Measurements from ENCODE around the gene C4orf50.

Gene C4orf50

GRCh38 chr4:5927116-5927515 is 91.1 kb downstream of the C4orf50 start:
- in situ Hi-C loops (cut with HindIII; ENCODE audit: low sequenced_read_pairs): no loop called here

DNA sequence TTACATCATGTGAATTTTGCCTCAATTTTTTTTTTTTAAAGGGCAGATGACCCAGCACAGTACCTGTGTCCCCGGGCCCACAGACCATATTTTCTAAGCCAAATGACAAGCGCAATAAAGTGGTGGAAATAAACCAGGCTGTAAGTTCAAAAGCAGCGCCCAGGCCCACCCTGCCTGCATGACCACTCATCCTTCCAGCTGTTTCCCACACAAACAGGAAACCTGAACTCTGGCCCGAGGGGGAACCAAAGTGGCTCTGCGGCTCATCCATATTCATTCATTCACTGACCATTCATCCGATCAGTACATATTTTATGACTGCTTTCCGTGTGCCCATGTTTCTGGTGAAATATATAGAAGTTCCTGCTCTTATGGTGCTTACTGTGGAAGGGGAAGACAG is 91.6 kb downstream of the C4orf50 start:
- in situ Hi-C loops (cut with HindIII; ENCODE audit: low sequenced_read_pairs): no loop called here

DNA sequence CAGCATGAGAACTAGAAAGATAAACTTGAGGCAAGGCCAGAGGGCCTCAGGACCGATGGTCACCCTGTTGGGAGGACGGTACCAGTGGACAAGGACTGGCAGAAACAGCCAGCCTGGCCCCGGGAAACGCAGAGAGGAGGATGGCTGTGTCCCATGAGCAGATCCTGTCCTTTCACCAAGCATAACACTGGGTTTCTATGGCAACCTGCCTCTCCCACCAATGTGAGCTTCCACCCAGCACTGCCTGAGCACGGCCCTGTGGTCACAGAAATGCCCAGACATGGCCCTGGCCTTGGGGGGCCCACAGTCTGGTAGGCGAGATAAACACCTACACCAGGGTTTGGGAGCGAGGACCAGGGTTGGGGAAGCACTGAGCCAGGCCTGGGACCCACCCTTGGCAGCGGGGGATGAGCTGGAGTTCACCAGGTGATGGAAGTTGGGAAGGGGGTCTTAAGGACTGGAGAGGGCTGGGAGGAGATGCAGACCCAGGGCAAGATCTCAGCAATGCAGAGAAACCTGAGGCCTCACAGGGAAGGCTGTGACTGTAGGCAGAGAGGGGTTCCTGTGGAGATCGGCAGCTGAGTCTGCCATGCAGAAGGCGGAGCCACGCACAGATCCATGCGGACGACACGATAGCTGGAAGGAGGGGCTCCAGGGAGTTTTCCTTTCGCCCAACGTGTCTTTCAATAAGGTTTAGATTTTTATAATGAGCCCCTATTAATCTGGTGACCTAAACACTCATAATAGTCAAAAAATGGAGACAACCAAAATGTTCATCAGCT is 92.6 kb downstream of the C4orf50 start:
- in situ Hi-C loops (cut with HindIII; ENCODE audit: low sequenced_read_pairs): no loop called here

DNA sequence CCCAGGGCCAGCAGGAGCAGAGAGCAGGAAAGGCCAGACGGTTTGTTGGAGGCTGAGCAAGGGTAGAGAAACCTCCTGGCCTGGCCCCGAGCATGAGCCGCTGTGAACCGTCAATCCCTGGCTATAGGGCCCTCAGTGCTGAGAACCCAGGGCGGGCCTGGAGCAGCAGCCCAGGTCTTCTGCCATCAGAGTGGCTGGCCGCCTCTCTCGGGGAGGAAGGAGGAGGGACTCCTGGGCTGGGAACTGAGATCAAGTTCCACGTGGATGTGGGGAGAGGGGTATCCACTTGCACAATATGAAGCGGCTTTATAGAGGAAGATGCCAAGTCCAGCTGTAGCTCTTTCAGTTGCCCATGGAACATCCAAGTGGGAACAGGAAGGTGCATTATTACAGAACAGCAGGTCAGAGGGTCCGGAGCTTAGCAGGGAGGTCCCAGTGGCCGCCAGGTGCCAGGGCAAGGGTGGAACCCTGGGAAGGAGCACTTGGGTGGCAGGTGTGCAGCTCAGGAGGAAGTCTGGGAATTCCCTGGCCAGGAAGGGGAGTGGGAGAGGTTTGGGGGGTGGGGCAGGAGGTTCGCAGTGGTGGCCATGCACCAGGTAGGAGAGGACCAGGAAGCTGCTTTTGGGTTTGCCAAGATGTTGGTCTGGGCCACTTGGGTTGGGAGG is 93.6 kb downstream of the C4orf50 start:
- in situ Hi-C loops (cut with HindIII; ENCODE audit: low sequenced_read_pairs): no loop called here

GRCh38 chr4:5923376-5923775 is 94.9 kb downstream of the C4orf50 start:
- in situ Hi-C loops (cut with HindIII; ENCODE audit: low sequenced_read_pairs): no loop called here

- in situ Hi-C loops (cut with HindIII; ENCODE audit: low sequenced_read_pairs): no loop called here
Measured at GRCh38 chr4:5922556-5922955, 95.7 kb downstream of the C4orf50 start.

GRCh38 chr4:5921981-5922380 is 96.2 kb downstream of the C4orf50 start:
- in situ Hi-C loops (cut with HindIII; ENCODE audit: low sequenced_read_pairs): no loop called here

DNA sequence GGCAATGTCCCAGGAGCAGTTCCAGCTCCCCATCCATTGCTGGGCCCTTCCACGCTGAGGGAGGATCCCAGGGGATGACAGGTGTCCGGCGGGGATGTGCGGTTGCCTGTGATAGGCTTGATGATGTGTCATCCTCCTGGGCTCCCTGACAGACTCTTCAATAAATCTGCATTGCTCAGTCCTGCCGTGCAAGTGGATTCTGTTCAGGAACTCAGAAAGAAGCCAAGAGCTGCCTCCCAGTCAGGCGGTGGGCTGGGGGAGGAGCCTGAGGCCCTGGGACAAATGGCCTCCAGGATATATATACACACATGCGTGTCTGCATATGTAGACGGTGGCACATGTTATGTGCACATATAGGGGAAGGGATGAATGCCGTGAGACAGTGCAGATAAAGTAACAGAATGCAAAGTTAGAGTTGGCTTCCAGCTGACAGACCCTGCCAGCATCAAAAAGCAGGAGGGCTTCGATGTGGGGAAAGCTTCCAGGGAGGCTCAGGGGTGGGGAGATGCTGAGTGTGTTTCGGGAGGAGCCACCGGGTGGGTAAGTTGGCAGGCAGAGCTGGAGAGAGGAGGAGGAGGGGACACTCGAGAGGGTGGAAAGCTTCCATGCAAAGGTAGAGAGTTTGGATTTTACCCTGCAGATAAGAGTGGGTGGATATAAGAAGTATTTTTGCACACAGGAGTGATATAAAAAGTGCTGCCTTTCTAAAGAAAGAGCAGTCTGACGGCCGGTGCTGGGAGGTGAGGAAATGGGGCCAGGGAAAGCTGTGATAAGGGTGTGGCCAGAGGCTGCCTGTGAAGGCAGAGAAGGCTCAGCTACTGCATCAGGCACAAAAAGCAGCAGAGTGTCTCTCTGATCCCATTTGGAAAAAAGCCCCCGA is 96.9 kb downstream of the C4orf50 start:
- in situ Hi-C loops (cut with HindIII; ENCODE audit: low sequenced_read_pairs): no loop called here

DNA sequence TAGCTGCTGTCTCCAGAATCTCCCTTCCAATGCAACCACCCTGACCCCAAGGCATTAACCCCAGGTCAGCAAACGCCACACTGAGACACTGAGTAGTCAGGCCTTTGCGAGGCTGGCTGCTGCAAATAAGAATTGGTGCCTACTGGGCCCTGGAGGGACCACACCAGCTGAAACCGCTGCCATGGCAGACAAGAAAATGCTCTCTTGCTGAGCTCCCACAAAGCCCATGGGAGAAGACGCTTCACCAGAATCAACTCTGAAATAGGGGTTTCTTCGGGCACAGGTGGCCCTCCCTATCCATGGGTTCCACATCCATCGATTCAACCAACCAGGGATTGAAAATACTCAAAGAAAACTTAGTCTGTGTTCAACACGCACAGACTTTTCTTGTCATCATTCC is 98.7 kb downstream of the C4orf50 start:
- in situ Hi-C loops (cut with HindIII; ENCODE audit: low sequenced_read_pairs): no loop called here

- in situ Hi-C loops (cut with HindIII; ENCODE audit: low sequenced_read_pairs): no loop called here
Measured at GRCh38 chr4:5919044-5919443, 99.2 kb downstream of the C4orf50 start.

GRCh38 chr4:5918331-5918985 is 99.8 kb downstream of the C4orf50 start:
- in situ Hi-C loops (cut with HindIII; ENCODE audit: low sequenced_read_pairs): no loop called here

- in situ Hi-C loops (cut with HindIII; ENCODE audit: low sequenced_read_pairs): no loop called here
Measured at GRCh38 chr4:5917672-5918071, 100.6 kb downstream of the C4orf50 start.

GRCh38 chr4:5916229-5916628 is 102.0 kb downstream of the C4orf50 start:
- in situ Hi-C loops (cut with HindIII; ENCODE audit: low sequenced_read_pairs): no loop called here

DNA sequence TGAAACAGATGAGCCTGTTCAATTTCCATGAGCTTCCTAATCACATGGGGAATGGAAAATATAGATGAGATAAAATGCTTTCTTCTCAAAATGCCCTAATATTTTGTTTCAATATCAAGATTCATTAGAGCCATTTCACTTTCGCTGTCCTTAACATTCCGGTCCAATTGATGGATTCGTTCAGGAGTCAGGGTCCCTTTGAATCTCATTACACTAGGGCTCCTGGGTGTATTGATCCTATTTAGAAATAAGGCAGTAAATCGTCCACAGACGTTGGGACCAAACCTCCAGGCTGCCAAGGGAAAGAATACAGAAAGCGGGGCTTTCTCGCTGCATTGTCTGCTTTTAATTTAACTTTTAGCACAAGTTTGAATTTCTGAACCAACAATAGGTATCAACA is 104.8 kb downstream of the C4orf50 start:
- in situ Hi-C loops (cut with HindIII; ENCODE audit: low sequenced_read_pairs): no loop called here

DNA sequence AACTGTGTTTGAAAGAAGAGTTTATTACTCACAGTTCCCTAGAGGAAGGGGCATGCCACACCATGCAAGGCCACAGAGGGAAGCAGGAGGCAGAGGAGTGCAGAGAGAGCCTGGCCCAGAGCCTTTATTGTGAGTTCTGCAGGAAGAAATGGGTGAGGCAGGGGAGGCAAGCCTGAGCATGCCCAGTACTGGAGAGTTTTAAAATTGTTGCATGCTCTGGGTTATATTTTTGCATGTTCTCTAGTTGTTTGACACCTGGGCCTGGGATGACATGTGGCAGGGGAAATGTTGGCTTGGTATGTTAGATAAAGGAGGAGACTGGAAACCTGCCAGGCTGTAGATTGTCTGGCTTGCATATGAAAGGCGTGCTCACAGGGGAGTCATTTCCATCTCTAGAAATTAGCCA is 105.6 kb downstream of the C4orf50 start:
- in situ Hi-C loops (cut with HindIII; ENCODE audit: low sequenced_read_pairs): no loop called here

DNA sequence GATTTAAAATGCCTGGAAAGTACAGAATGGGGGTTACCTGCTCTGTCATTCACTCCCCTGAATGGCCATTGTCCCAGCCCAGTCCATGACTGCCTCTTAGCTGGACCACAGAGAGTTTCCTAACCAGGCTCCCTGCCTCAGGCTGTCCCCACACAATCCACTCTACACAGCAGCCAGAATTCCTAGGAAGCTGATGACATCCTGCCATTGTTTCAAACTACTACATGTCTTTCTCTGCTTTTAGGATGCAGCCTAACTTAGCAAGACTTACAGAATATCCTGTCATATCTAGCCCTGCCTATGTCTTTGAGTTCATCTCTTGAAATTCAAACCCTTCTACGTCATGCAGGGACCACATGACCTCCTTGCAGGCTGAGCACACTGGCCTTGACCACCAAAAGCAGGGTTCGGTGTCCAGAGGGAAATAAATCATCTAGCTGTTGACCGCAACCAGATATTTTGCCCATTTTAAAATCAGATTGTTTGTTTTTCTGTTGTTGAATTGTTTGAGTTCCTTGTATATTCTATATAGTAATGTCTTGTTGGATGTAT is 109.3 kb downstream of the C4orf50 start:
- in situ Hi-C loops (cut with HindIII; ENCODE audit: low sequenced_read_pairs): no loop called here

DNA sequence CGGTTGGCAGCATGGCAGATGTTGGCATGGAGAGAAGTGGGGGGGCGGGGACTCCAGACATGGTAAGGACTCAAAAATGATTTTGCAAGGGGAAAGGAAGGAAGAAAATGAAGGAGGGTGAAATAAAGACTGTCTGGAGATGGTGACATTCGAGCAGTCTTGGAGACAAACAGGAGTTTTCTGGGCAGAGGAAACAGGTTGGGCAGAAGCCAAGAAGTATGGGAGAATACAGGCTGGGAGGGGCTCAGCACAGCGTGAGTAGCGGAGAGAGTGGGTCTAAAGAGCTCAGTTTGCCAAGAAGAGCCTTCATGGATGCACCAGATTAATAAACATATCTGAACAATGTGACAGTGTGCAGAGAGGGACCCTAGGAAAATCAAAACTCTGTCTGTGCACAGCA is 112.0 kb downstream of the C4orf50 start:
- in situ Hi-C loops (cut with HindIII; ENCODE audit: low sequenced_read_pairs): no loop called here

DNA sequence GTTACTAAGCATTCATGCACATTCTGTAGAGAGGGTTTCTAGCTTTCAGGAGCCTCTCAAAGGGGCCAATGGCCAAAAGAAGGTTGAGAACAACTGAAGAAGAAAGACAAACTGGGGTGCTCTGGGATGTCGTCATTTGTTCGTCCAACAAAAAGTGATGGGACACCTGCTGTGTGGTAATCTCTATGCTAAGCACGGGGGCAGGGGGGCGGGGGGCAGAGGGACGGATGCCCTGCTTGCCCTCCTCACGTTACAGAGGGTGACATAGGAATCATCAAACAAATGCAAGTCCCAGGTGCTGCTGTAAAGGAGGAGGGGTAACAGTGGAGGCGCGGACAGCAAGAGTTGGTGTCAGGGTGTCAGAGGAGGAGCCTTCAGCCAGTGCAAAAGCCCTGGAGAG is 112.5 kb downstream of the C4orf50 start:
- in situ Hi-C loops (cut with HindIII; ENCODE audit: low sequenced_read_pairs): no loop called here

DNA sequence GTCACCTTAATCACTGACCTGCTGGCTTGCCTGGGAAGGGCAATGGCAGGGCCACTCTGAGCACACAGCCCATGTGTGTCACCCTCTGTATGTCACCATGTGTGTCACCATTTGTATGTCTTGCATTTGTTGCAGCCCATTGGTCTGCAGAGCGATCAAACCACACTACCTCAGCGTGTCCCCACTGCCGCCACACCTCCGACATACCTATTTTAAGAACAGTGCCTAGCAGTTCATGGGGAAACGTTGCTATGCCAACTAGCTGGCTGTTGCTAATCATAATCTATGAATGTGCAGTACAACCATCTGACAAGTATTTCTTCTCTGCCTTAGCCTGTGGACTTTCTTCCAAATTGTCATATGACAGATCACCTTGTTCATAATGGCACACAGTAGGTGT is 117.4 kb downstream of the C4orf50 start:
- in situ Hi-C loops (cut with HindIII; ENCODE audit: low sequenced_read_pairs): no loop called here

DNA sequence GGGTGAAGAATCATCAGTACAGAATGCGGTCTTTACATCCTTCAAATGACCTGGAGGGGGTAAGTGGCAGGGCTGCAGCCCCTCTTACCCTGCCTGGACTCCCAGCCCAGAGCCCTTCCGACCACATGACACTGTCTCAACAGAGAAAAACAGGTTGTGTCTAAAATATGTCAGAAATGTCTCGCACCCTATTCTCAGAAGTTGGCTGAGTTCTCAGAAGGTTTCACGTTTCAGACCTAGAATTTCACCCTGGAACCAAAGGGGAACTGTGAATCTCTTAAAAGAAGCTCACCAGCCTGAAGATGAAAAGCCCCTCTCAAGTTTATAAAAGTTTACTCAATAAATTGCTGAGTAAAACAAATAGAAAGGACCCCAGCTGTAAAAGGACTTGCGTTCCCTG is 118.3 kb downstream of the C4orf50 start:
- in situ Hi-C loops (cut with HindIII; ENCODE audit: low sequenced_read_pairs): no loop called here

- in situ Hi-C loops (cut with HindIII; ENCODE audit: low sequenced_read_pairs): no loop called here
Measured at GRCh38 chr4:5899396-5899795, 118.8 kb downstream of the C4orf50 start.

Data from DLD1 (cell line).